GM12872 (cell line): ENCODE data around the gene BAD.

Experiments
- CTCF ChIP-seq: IDR thresholded peaks from 3 replicates; pipeline ENCODE4 v1.5.1; 2011; ENCODE audit warnings: low read depth, mild to moderate bottlenecking, low read length, moderate library complexity; ENCODE audit not compliant: insufficient read depth

The BAD gene

GRCh38 chr11:64230985-64231365 lies 53.5 kb downstream of the BAD start:
- TF ChIP-seq CTCF: no peak

GRCh38 chr11:64230171-64230984 lies 54.1 kb downstream of the BAD start, which contains the start of gene DNAJC4:
Gene DNAJC4, plus strand, starts transcription at chr11:64230548. Its CDS starts 307 bp downstream, at chr11:64230855.
- no peak for TF ChIP-seq CTCF

DNA sequence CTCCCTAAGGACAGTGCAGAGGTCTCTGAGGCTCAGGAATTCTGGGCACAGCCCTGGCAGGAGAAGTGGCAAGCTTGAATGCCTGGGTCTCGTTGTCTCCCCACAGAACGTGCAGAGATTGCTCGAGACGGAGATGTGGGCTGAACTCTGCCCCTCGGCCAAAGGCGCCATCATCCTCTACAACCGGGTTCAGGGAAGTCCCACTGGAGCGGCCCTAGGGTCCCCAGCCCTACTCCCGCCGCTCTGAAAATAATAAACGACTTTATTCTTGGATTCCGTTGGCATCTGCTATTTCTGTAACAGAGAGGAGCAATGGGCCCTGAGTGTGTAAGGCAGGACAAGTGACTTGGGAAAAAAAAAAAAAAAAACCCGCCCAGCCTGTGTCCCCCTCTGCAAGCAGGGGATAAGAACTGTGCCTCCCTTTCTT lies 54.7 kb downstream of the BAD start:
- TF ChIP-seq CTCF: no peak

- no peak for TF ChIP-seq CTCF
These were observed 55.2 kb downstream of the BAD start for GRCh38 chr11:64229090-64229743.

DNA sequence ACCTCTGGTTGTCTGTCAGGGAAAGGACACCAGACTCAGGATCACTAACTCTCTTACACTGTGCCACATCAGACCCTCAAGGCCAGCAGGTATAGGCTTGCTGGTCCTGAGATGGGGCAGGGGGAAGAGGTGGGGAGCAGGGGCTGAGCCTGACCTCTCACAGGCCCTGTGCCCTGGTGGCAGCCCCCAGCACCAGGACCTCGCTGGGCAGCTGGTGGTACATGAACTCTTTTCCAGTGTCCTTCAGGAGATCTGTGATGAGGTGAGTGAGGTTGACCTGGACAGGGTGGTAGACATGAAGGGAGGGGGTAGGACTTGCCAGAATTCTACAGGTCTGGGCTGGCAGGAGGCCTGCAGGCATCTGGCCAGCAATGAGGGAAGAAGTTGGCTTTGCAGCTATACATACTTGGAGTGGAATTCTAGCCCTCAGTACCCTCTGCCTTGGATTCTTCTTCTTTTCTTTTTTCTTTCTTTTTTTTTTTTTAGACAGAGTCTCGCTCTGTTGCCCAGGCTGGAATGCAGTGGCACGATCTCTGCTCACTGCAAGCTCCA lies 57.0 kb downstream of the BAD start:
- TF ChIP-seq CTCF: no peak

DNA sequence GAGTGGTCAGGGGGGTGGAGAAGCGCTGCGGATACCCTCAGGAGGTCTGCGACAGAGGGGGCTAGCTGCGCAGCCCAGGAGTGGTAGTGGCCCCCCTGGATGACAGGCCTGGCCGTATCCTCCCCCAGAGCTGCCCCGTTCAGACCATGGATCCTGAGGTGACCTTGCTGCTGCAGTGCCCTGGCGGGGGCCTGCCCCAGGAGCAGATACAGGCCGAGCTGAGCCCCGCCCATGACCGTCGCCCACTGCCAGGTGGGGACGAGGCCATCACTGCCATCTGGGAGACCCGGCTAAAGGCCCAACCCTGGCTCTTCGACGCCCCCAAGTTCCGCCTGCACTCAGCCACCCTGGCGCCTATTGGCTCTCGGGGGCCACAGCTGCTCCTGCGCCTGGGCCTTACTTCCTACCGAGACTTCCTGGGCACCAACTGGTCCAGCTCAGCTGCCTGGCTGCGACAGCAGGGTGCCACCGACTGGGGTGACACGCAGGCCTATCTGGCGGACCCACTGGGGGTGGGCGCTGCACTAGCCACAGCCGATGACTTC lies 57.9 kb downstream of the BAD start:
- TF ChIP-seq CTCF: no peak
